Stimulated activated CD4-positive, alpha-beta T cell treated with anti-CD3 and anti-CD28 coated beads, Interleukin-12 subunit alpha, Interleukin-12 subunit beta, amount 100 ng/mL, for 48 hours (primary cell): Measurements from ENCODE around the gene TAS2R16.

Experiments
- DNase-seq, 3 donors: peaks; one replicate each; pipeline ENCODE4 v3.0.0-alpha.2; 2020; ENCODE audit warnings: low read depth in 2 of 3, low spot score in 1 of 3

TAS2R16 gene, protein sequence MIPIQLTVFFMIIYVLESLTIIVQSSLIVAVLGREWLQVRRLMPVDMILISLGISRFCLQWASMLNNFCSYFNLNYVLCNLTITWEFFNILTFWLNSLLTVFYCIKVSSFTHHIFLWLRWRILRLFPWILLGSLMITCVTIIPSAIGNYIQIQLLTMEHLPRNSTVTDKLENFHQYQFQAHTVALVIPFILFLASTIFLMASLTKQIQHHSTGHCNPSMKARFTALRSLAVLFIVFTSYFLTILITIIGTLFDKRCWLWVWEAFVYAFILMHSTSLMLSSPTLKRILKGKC

DNA sequence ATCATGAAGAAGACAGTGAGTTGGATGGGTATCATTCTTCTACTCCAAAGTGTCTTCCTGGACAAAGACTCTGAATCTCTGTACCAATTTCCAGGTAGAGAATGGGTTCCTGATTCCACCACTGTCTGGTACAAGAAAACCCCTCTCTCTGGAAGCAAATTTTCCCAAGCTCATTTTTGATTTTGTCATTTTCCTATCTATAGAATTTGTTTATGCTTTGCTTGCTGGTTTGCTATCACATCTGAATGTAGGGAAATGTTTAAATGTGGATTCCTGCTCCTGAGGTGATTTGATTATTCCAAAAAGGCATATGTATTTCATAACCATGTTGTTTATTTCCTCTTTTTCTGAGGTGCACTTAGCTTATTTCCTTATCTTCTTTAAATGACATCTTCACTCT is at the start of gene TAS2R16:
TSS of gene TAS2R16 (minus strand) at position 101 of the 400 bp plus-strand sequence. CDS start at position 35, 66 bp downstream.
- no peak for DNase-seq

DNA sequence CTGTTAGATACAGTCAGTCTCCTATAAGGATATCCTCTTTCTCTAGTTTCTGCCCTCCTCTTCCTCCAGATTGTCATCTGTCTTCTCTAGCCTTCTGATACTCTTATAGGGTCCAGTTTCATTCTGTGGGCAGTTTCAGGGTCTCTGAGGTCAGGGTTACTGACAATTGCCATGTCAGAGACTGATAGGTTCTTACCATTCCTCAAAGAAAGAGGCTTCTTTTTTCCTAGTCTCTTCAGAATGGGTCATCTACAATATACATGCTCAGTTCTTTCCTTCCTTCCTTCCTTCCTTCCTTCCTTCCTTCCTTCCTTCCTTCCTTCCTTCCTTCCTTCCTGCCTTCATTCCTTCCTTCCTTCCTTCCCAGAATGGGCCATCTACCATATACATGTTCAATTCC is 48.1 kb upstream of the TAS2R16 start:
- no peak for DNase-seq

DNA sequence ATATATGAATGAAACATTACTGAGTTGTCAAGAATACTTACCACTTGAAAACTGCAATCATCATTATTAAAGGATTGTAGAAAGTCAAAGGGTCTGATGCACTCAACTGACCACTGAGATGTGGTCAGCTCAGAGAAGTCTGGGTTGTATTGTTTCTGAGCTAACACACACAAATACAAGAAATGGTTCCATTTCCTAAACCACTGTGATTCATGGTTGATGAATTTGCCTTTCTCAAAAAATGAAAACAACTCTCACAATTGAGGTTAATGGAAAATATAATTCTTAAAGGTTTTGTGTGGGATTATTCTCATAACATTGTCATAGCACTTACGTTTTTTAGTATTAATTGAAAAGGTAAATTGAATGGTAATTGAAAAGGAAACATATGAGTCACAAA is 45.6 kb upstream of the TAS2R16 start:
- DNase-seq = no peak

DNA sequence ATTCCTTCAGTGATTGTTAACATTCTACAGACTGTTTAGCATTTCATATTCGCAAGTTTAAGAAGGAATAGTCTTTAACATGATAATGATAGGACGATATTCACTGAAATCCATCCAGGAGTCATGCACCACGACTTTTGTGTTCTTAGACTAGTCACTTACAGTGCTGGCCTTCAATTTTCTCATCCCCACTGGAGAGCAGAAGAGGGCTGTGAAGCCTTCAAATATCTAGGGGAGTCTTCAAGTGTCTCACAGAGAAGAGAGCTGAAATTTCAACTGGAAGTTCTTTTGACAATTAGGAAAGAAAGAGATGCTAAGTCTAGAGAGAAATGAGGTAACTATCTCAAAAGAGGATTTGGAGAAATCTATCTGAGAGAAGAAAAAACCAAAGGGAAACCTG is 43.8 kb upstream of the TAS2R16 start:
- no peak for DNase-seq

DNA sequence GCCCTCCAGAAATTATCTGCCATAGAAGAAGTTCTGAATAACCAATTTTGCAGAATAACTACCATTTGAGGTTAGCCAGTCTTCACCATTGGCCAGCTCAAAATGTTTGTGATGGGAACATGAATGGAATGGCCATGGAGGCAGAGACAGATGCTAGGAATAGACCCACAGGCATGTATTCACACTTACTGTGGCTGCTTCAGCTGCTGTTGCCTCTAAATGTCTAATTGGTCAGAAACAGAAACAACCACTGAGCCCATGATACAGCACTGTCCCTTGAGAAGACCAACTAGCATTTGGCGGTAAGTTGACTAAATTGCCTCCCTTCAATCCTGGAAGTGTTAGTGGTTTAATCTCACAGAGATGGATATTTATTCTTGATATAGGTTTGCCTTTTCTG is 38.6 kb upstream of the TAS2R16 start:
- no peak for DNase-seq

DNA sequence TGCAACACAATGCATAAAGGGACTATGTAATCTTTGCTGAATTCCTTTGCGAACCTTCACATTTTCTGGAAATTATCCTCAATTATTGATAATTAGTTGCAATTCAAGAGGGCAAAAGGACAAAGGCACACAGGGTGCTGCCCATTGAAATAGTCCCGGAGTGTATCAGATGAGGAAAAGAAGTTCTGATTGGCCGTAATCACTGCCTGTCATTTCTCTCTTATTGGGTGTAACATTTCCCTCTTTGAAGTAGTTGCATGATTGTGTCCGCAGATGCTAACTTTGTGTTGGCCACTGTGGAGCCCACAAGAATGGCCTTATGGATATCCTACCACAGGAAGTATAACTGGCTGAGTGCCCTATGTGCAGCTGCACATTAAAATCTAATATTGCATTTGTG is 35.1 kb upstream of the TAS2R16 start:
- DNase-seq = no peak

DNA sequence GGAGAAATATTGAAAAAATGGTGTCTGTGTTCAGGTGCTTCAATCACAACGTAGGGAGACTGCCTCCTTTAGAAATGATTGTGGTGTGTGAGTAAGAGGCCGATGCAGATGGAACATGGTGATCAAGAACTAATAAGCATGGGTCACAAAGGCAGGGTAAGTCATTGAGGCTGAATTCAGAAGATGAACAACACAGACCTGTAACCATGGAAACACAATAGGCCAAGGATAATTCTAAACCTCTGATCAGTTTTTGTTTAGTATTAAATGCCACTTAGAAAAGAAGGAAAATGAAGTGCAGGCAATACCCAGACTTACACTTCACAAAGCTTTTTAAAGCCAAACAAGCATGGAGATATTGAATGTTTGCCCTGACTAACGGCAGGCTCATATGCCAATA is 32.8 kb upstream of the TAS2R16 start:
- no peak for DNase-seq

DNA sequence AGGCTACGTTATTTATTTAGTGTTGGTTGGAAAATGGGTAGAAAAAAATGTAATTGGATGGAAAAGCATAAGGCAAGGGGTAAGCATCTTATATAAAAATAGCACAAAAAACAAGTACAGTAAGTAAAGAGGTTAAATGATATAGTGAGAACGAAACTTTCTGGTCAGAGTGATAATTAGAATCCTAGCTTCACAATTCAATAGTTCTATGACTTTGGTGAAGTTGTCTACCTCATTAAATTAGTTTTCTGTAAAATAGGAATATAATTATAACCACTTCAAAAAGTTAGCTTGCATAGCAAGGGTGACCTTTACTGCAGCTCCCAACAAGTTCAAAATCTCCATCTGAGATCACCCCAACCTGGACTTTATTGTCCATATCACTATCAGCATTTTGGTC is 30.8 kb upstream of the TAS2R16 start:
- no peak for DNase-seq

DNA sequence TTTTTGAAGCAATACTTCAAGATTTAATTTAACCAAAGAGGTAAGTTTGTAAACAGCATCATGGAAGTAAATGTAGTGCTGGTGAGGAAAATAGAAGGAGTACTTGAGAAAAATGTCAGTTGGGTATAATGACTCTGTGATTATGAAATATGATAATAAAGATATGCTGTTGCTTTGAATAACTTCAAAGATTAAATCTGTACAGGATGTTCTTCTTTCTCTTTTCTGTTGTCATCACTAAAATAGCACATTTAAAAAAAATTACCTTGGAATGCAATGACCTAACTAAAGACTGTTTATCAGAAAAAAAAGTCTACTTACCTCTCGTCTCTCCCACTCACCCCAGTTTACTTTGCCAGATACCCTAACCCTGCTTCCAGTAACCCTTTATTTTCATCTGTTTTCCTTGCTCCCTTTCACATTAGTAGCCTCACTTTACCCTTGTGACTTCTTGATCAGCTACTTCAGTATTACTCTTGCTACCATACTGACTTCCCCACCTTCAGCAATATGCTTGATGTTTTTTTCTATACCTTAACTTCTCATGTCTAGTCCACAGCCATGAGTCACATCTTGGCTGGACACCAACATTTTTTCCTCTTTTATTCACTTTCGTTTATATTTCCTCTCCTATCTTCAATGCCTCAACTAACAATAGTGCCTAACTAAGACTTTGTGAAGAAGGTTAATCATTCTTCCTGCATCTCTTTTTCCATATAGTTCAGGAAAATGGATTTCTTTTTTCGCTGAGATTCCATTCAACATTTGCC is 29.7 kb upstream of the TAS2R16 start:
- DNase-seq = no peak

DNA sequence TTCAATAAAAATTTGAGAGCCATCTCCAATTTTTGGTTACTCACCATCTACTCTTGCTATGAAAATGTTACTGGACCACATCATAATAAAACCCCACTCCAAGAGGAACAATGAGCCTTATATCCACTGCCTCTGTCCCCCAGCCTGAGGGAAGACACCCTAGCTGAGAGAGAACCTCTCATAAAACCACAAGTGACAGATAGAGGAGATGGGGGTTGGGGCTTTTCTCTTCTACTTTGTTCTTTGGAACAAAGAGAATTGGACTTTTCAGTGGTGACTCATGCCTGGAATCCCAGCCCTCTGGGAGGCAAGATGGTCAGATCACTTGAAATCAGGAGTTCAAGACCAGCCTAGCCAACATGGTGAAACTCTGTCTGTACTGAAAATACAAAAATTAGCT is 27.6 kb upstream of the TAS2R16 start:
- no peak for DNase-seq

DNA sequence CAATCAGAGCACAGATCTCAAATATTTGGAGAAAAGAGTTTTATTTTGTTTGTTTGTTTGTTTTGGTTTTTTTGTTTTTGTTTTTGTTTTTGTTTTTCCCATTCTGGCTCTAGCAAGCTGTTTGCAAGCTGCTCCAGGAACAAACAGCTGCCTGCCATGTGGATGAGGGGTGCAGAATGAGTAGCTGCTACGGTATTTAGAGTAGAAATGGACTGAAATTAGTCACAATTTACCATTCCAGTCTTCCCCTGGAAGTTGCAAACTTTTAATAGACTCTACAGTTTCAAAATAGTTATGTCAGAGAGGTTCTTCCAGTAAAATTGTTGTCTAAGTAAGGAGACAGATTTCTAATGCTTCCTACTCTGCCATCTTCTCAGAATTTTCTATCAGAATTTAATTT is 27.1 kb upstream of the TAS2R16 start:
- DNase-seq = no peak

DNA sequence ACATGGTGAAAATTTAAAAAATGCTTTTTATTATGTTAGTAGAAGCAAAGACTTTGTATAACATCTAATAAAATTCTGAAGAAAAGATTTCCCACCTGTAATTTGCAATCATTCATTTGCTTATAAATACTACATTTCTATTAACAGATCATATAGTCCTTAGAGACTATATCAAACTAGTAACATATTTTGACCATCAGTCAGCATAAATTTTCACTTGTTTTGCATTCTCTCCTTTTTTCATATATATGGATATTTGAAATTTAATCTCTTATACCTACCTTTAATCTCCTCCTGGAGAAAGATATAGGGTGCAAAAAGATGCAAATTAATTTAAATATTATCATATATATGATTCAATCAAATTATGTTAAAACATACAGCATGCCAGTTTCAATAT is 16.9 kb upstream of the TAS2R16 start:
- DNase-seq = no peak

DNA sequence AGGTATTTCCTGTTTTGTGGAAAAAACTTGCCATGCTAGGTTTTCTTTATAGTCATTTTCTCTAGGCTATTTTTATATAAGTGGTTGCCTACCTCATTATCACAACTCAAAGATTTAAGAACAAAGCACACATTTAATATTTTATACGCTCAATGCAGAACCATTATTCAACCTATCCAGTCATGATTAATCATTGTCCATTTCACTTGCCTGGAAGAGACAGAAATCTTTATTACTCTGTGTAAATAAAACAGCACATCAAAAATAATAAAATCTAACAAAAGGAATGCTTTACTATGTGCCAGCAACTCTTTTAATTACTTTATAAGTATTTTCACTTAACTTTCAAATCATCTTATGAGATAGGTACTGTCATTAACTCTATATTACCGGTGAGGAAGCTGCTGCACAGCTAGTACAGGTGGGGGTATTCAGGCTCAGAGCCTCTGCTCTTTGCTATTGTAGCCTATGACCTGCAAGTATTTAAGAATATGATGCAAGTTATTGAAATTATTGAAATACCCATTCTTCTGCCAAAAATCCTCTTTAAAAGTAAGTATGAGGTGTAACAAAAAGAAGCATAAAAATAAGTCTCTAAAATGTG is 16.4 kb upstream of the TAS2R16 start:
- DNase-seq = no peak

DNA sequence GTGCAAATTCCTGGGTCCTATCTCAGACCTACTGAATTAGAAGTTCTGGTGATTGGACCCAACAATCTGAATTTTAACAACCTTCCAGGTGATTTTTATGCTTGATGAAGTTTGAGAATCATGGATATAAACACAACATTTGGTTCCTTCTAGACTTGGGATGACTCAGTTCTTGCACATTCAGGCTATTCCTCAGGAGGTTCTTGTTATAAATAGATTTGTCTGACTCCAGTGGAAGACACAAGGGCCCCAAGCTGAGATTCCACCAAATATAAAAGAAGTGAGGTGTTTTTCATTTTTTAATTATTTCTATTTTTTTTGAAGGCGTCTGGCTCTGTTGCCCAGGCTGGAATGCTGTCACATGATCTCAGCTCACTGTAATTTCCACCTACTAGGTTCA is 9.4 kb upstream of the TAS2R16 start:
- DNase-seq = no peak

DNA sequence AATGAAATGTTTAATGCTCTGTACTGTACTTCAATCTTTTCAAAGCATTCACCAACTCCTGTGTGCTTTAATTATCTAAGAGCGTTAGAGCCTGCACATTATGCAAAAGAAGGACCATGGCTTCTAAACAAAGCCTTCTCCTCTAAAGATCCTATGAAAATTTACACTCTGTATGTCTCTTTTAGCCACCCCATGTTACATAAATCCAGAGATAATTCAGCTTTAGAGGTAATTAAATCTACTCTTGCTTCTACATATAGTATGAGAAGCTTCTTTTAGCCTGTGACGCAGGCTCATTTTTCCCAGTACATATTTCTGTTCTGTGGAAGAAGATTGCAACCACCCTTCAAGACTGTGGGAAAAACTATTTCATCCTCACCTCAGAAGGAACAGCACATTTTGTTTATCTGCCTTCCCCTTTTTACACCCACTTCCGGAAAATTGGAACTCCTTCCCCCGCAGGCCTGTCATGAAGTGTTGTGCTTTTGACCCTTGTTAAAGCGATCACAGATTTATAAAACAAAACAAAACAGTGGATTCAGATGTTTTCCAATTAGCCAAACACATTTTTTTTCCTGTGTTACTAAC is 8.1 kb upstream of the TAS2R16 start:
- no peak for DNase-seq

DNA sequence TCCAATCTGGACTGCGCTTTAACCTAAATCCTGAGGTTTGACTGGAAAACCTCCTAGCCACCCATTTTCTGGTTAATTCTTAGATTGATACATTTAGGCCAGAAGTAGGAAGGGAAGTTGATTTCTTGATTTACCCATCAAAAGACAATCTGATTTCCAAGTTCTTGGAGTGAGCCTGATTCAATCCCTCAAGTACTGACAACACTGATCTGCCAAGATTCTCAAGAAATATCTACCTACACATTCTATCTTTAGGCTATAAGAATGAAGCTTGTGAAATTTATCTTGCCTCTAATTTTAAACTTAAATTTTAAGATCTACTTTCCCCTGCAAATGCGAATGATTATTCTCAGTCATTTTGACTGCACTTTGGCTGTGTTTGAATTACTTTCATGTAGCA is 5.9 kb downstream of the TAS2R16 start:
- no peak for DNase-seq

DNA sequence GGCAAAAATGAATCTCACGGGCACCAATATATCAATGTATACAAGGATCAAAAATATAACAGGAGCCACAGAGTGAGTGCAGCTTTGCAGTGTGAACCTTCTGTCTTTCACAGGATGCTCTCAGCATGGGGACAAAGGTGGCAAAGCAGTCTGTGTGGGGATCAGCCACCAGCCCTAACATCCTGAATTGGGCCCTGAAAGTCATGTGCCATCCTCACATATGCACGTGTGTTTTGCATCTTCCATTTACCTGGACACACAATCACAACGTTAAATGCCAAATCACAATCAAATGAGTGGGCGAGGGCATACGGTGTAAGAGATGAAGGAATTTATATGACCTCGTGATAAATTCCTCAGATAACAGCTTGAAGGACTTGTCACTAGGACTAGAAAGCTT is 6.5 kb downstream of the TAS2R16 start:
- DNase-seq = no peak

DNA sequence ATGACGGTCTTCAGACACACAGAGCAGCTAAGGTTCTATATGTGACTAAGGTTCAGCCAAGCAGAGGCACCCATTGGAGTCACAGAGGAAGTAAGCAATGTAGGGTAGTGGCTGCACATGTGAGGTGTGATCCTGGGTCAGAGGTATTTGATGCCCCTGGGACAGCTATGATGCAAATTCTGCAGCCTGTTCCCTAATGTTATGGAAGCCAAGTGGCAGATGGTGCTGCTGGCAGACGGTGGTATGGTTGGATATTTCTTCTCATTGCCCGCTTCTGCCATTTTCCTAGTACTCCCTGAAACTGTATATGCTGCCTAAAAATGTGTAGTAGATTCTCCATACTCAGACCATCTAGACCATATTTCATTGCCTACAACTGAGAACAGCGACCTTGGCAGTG is 7.2 kb downstream of the TAS2R16 start:
- DNase-seq = no peak

DNA sequence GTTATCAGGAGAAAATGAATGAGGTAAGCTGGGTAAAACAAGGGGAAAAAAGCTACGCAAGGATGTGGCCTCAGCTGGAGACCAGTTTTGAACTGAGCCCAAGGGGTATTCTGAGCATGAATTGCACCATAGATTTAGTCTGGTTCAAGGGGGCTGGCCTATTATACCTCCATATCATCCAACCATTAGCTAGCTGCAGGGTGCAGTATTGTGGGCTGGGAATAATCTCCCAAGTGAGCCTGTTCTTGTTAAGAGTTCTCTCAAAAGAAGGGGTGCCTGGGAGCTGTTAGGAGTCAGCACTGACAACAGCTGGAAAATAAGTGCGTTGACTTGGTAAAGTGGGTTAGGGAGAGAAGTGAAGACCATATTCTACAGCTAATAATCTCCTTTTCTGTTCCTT is 8.0 kb downstream of the TAS2R16 start:
- no peak for DNase-seq

DNA sequence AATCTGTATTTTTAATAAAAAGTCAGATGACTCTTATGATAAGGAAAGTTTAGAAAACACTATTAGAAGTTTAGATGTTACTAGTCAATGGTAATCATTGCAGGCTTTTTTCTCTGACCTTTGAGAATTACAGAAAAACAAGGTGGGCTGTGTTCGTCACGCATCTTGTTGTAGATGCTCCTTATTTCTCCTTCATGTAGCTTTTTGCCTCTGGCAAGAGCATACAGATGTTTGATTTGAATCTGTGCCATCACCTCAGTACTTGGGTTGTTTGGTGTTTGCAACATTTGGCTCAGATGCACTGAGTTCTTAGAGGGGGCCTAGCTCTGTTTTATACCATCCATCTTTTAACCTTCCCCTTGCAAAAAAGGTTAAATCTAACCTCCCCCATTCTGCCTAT is 11.5 kb downstream of the TAS2R16 start:
- DNase-seq = no peak

DNA sequence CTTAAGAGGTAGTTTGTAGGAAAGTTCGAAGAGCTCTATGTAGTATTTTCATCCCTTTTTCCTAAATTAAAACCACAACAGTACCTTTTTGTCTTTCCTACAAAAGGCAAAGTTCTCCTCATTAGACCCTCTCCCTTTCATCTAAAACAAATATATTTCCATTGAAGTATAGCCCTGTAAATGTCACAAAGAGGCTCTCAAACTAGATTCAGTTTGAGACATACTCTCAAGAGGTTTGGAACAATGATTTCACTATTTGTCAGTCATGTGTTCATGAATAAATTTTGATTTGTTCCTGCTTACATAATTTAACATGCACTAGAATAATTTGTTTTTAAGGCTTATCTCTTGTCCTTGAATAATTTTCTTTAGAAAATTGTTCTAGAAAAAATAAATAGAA is 12.2 kb downstream of the TAS2R16 start:
- DNase-seq = no peak

DNA sequence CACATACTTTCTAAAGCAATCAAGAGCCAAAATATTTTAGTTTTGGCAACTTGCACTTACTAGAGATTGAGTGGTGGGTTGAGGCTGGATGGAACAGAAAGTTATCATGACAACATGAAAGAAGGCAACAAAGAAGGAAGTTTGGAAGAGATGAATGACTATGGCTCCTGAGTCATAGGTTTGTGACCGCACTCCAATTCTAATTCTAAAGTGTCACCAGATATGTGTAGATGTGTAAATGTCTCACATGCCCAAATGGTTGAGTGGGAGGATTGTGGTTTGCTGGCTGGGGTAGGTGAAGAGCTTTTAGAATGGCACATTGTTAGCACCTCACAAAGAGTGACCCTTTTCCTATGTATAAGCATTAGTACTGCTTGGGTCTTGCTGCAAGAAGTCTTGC is 20.2 kb downstream of the TAS2R16 start:
- no peak for DNase-seq
